ENCODE results near the gene KDM2B. TPM values are rescaled to one million over a fixed set of nuclear protein-coding genes. Genes with fewer than 3 reads are reported as not detected.
A peak's percentile ranks its signal among the peaks of the same experiment; 100 is the strongest.

Gene KDM2B
- total and polyA plus RNA-seq, 10 of the 15 experiments (the other 5 are each of a cell fraction or from before 2014, with no cell fraction given), result 13.6 to 124 (median 40.4) TPM

GRCh38 chr12:121522971-121523370, 57.9 kb downstream of the KDM2B start (continued):
- TF ChIP-seq NKRF (conservative IDR thresholded peaks at IDR 0.05) (peak; percentile 56; the same call in 1 of the 2 replicates), ZZZ3 (IDR thresholded peaks at IDR 0.05; ENCODE audit: control insufficient read depth, insufficient read length, low read depth) (no peak), PAX5 (IDR thresholded peaks at IDR 0.05; ENCODE audit: borderline replicate concordance, low read depth, low read length) (no peak), IKZF2 (IDR thresholded peaks at IDR 0.05) (peak; percentile 38 to 69; a peak in 3 of 4 replicates), IRF3 (IDR thresholded peaks at IDR 0.05) (no peak), GATAD2B (conservative IDR thresholded peaks at IDR 0.05; ENCODE audit: low read depth) (no peak), ZNF687 (IDR thresholded peaks at IDR 0.05) (no peak), PKNOX1 (IDR thresholded peaks at IDR 0.05) (no peak), NR2C2 (IDR thresholded peaks at IDR 0.05; ENCODE audit: borderline replicate concordance, control insufficient read depth, insufficient read length, low read depth) (no peak), DPF2 (IDR thresholded peaks at IDR 0.05) (peak; percentile 44; the same call in 1 of the 2 replicates), SPI1 (IDR thresholded peaks at IDR 0.05; ENCODE audit: borderline replicate concordance, insufficient read depth, low read depth, low read length) (peak; percentile 17; the same call in 1 of the 2 replicates), FOS (IDR thresholded peaks at IDR 0.05; ENCODE audit: borderline replicate concordance, extremely low read depth, insufficient read length) (no peak), MYB (IDR thresholded peaks at IDR 0.05; ENCODE audit: borderline replicate concordance, low read depth, low read length) (no peak), ETV6 (conservative IDR thresholded peaks at IDR 0.05 in 1 of 2, IDR thresholded peaks at IDR 0.05 in 1 of 2; ENCODE audit: borderline replicate concordance in 1 of 2, low read depth in 1 of 2) (no peak), ZNF592 (IDR thresholded peaks at IDR 0.05) (no peak), KDM1A (IDR thresholded peaks at IDR 0.05; ENCODE audit: borderline replicate concordance) (no peak)

All from GM12878 (cell line).